ENCODE measurements around the gene MEGF9. TPM values are rescaled to one million over a fixed set of nuclear protein-coding genes. Genes with fewer than 3 reads are reported as not detected.

Gene MEGF9
- total and polyA plus RNA-seq, 2 of the 13 experiments (the other 11 are each of a cell fraction or from before 2014, with no cell fraction given) = 3.1 to 3.3 TPM

- 0 out of 2 replicates have a peak, but pooled peaks have one; percentile 62 for TF ChIP-seq PCBP1 (IDR thresholded peaks at IDR 0.05; ENCODE audit: borderline replicate concordance, low read depth, low read length)
- TF ChIP-seq ZNF614 (CRISPR knock-in tag; IDR thresholded peaks at IDR 0.05; ENCODE audit: borderline replicate concordance) = peak; percentile 50; the same call in 1 of the 2 replicates
- TF ChIP-seq ZNF34 (CRISPR knock-in tag; IDR thresholded peaks at IDR 0.05; ENCODE audit: borderline replicate concordance) = 0 out of 2 replicates have a peak, but pooled peaks have one; percentile 34
- peak; percentile 47; the same call in 1 of the 2 replicates for TF ChIP-seq TFE3 (CRISPR knock-in tag; IDR thresholded peaks at IDR 0.05)
- TF ChIP-seq ZNF580 (CRISPR knock-in tag; IDR thresholded peaks at IDR 0.05; ENCODE audit: borderline replicate concordance, low read depth) = peak; percentile 92; the same call in 1 of the 2 replicates
- TF ChIP-seq RFXANK (CRISPR knock-in tag; IDR thresholded peaks at IDR 0.05) = 0 out of 2 replicates have a peak, but pooled peaks have one; percentile 50
- peak; percentile 67 for TF ChIP-seq RXRB (CRISPR knock-in tag; IDR thresholded peaks at IDR 0.05; ENCODE audit: borderline replicate concordance)
- TF ChIP-seq ZNF788 (CRISPR knock-in tag; IDR thresholded peaks at IDR 0.05; ENCODE audit: borderline replicate concordance) = peak; percentile 32; the same call in 1 of the 2 replicates
- 0 out of 2 replicates have a peak, but pooled peaks have one; percentile 10 for TF ChIP-seq ZNF24 (IDR thresholded peaks at IDR 0.05)
- peak; percentile 77 for TF ChIP-seq HOXA5 (CRISPR knock-in tag; IDR thresholded peaks at IDR 0.05)
- TF ChIP-seq ZNF644 (CRISPR knock-in tag; IDR thresholded peaks at IDR 0.05; ENCODE audit: low read depth) = peak; percentile 62; the same call in 1 of the 2 replicates
- TF ChIP-seq ELF4 (CRISPR knock-in tag; IDR thresholded peaks at IDR 0.05; ENCODE audit: borderline replicate concordance) = peak; percentile 62; the same call in 1 of the 2 replicates
- TF ChIP-seq ZNF142 (CRISPR knock-in tag; IDR thresholded peaks at IDR 0.05) = no peak
- TF ChIP-seq ZFX (CRISPR knock-in tag; IDR thresholded peaks at IDR 0.05; ENCODE audit: low read depth) = peak; percentile 80
- peak; percentile 85; the same call in 1 of the 2 replicates for TF ChIP-seq SP140L (CRISPR knock-in tag; IDR thresholded peaks at IDR 0.05; ENCODE audit: borderline replicate concordance)
- TF ChIP-seq CSRNP1 (CRISPR knock-in tag; IDR thresholded peaks at IDR 0.05) = peak; percentile 45; the same call in 1 of the 2 replicates
- TF ChIP-seq KDM4B (CRISPR knock-in tag; IDR thresholded peaks at IDR 0.05) = peak; percentile 57; the same call in 1 of the 2 replicates
- TF ChIP-seq CREBL2 (CRISPR knock-in tag; IDR thresholded peaks at IDR 0.05; ENCODE audit: borderline replicate concordance) = no peak
Observed at GRCh38 chr9:120580051-120580896, 134.0 kb downstream of the MEGF9 start, which contains the start of gene CDK5RAP2 (continued).
